IMR-90 (cell line): ENCODE results near the gene CYB561D1. TPM values are rescaled to one million over a fixed set of nuclear protein-coding genes. Genes with fewer than 3 reads are reported as not detected.
A peak's percentile ranks its signal among the peaks of the same experiment; 100 is the strongest.

Source experiments
- ATAC-seq: fragments of 200-7000 bp; cut with Tn5 transposase; 2 replicates; pipeline ENCODE4 v1.9.1; 2020; ENCODE audit warnings: low read depth, mild to moderate bottlenecking, moderate library complexity
- BruUV-seq: library from RNA; stranded (reverse); fragments of 400-500 nt; replicated peaks from 2 replicates; lab custom pipeline; 2021; lab: Mats Ljungman, UMichigan
- CTCF ChIA-PET: fragments of 300-600 bp; formaldehyde crosslinking; extraction: SDS; loops from one replicate; lab custom pipeline; 2021; ENCODE audit warnings: antibody characterized with exemption; lab: Yijun Ruan, JAX
- POLR2A ChIA-PET: fragments of 300-600 bp; sonication (Branson Sonifier 250); formaldehyde crosslinking; loops from one replicate; lab custom pipeline; 2022; ENCODE audit warnings: antibody characterized with exemption; ENCODE audit not compliant: unreplicated experiment; lab: Charles Lee
- DNase-seq: peaks from one replicate; pipeline ENCODE4 v3.0.0; 2013
- H2AFZ ChIP-seq: replicated peaks from 2 replicates; pipeline ENCODE3; 2013; ENCODE audit warnings: low read length, mild to moderate bottlenecking; ENCODE audit not compliant: poor library complexity
- H2AK5ac ChIP-seq: 2 replicates; pipeline ENCODE4 v1.6.1; 2013; ENCODE audit warnings: low read depth, low read length, inconsistent platforms
- H2AK9ac ChIP-seq: replicated peaks from 2 replicates; pipeline ENCODE3; 2013; ENCODE audit warnings: mild to moderate bottlenecking, low read depth, low read length, moderate library complexity; ENCODE audit not compliant: poor library complexity
- H2BK120ac ChIP-seq: 2 replicates; pipeline ENCODE4 v1.6.1; 2013; ENCODE audit warnings: low read depth, low read length, inconsistent platforms
- H2BK15ac ChIP-seq: 3 replicates; pipeline ENCODE4 v1.6.1; 2013; ENCODE audit warnings: low read depth, low read length, inconsistent platforms
- H2BK20ac ChIP-seq: 2 replicates; pipeline ENCODE4 v1.6.1; 2013; ENCODE audit warnings: low read depth, mild to moderate bottlenecking, inconsistent platforms, low read length, moderate library complexity
- H2BK5ac ChIP-seq: 2 replicates; pipeline ENCODE4 v1.6.1; 2013; ENCODE audit warnings: mild to moderate bottlenecking, low read depth, low read length, inconsistent platforms; ENCODE audit not compliant: poor library complexity, severe bottlenecking
- H3K14ac ChIP-seq: replicated peaks from 2 replicates; pipeline ENCODE4 v1.6.1; 2013; ENCODE audit warnings: low read depth, low read length, inconsistent platforms
- H3K18ac ChIP-seq: 2 replicates; pipeline ENCODE4 v1.6.1; 2013; ENCODE audit warnings: low read depth, low read length, control low read depth
- H3K23ac ChIP-seq: 2 replicates; pipeline ENCODE4 v1.6.1; 2013; ENCODE audit warnings: low read depth, low read length, inconsistent platforms
- H3K27ac ChIP-seq: 2 replicates; pipeline ENCODE4 v1.5.1; 2013; ENCODE audit warnings: mild to moderate bottlenecking, control low read depth, low read length; ENCODE audit not compliant: insufficient read depth
- H3K27me3 ChIP-seq: 2 replicates; pipeline ENCODE4 v1.6.1; 2013; ENCODE audit warnings: low read length; ENCODE audit not compliant: control insufficient read depth, insufficient read depth
- H3K36me3 ChIP-seq: 2 replicates; pipeline ENCODE4 v1.6.1; 2013; ENCODE audit warnings: low read length, mixed read lengths; ENCODE audit not compliant: control insufficient read depth, insufficient read depth
- H3K4ac ChIP-seq: 2 replicates; pipeline ENCODE4 v1.6.1; 2013; ENCODE audit warnings: low read depth, low read length, inconsistent platforms
- H3K4me1 ChIP-seq: 2 replicates; pipeline ENCODE4 v1.6.1; 2013; ENCODE audit warnings: low read length, mixed read lengths; ENCODE audit not compliant: control insufficient read depth, insufficient read depth
- H3K4me2 ChIP-seq: 2 replicates; pipeline ENCODE4 v1.6.1; 2013; ENCODE audit warnings: low read depth, mild to moderate bottlenecking, control low read depth, low read length, moderate library complexity
- H3K4me3 ChIP-seq: 2 replicates; pipeline ENCODE4 v1.5.1; 2013; ENCODE audit warnings: low read depth, mild to moderate bottlenecking, control low read depth, low read length, moderate library complexity; ENCODE audit not compliant: insufficient read depth
- H3K56ac ChIP-seq: 2 replicates; pipeline ENCODE4 v1.6.1; 2013; ENCODE audit warnings: low read length, inconsistent platforms; ENCODE audit not compliant: insufficient read depth; ENCODE audit errors: extremely low read depth
- H3K79me1 ChIP-seq, 2 experiments: 2 replicates each; pipeline ENCODE4 v1.6.1; 2013; ENCODE audit warnings: low read length in 2 of 2, inconsistent platforms in 1 of 2, low read depth in 1 of 2
- H3K9ac ChIP-seq: 2 replicates; pipeline ENCODE4 v1.6.1; 2013; ENCODE audit warnings: low read depth, low read length, control low read depth
- H3K9me1 ChIP-seq: 2 replicates; pipeline ENCODE4 v1.6.1; 2013; ENCODE audit warnings: low read length, inconsistent platforms; ENCODE audit not compliant: insufficient read depth
- H3K9me3 ChIP-seq: 2 replicates; pipeline ENCODE4 v1.6.1; 2013; ENCODE audit warnings: low read length; ENCODE audit not compliant: control insufficient read depth, insufficient read depth
- H4K20me1 ChIP-seq: 2 replicates; pipeline ENCODE4 v1.6.1; 2013; ENCODE audit warnings: low read length, inconsistent platforms; ENCODE audit not compliant: insufficient read depth
- H4K5ac ChIP-seq: 2 replicates; pipeline ENCODE4 v1.6.1; 2013; ENCODE audit warnings: mild to moderate bottlenecking, low read depth, low read length, control low read depth
- H4K8ac ChIP-seq, 2 experiments: 2 replicates each; pipeline ENCODE4 v1.6.1; 2013; ENCODE audit warnings: low read depth in 2 of 2, low read length in 2 of 2, control low read depth in 1 of 2, inconsistent platforms in 1 of 2
- H4K91ac ChIP-seq: 2 replicates; pipeline ENCODE4 v1.6.1; 2013; ENCODE audit warnings: low read depth, low read length, inconsistent platforms; ENCODE audit not compliant: insufficient read depth
- BHLHE40 ChIP-seq: fragments of 150-350 bp; IDR thresholded peaks from 2 replicates; pipeline ENCODE4 v1.6.1; 2016; ENCODE audit warnings: mild to moderate bottlenecking, low read depth, low read length
- CEBPB ChIP-seq: IDR thresholded peaks from 2 replicates; pipeline ENCODE4 v1.6.1; 2012; ENCODE audit warnings: low read depth, low read length, improper control_type of control experiment
- MAFK ChIP-seq: IDR thresholded peaks from 2 replicates; pipeline ENCODE4 v1.6.1; 2012; ENCODE audit warnings: low read depth, low read length, improper control_type of control experiment
- RAD21 ChIP-seq: IDR thresholded peaks from 2 replicates; pipeline ENCODE4 v1.6.1; 2012; ENCODE audit warnings: low read length, improper control_type of control experiment
- RCOR1 ChIP-seq: IDR thresholded peaks from 2 replicates; pipeline ENCODE4 v1.6.1; 2012; ENCODE audit warnings: mild to moderate bottlenecking, low read length, improper control_type of control experiment; ENCODE audit not compliant: insufficient replicate concordance
- SMC3 ChIP-seq: fragments of 150-350 bp; IDR thresholded peaks from 2 replicates; pipeline ENCODE4 v1.6.1; 2016; ENCODE audit warnings: low read depth, mild to moderate bottlenecking, antibody characterized with exemption, low read length, moderate library complexity
- WGBS, 2 experiments: methylation state at CpG; one replicate each; pipeline versions ENCODE4 v1.1.5 to v1.1.7; 2013; ENCODE audit warnings: missing lambda C conversion rate in 2 of 2; ENCODE audit not compliant: insufficient read length in 1 of 2; ENCODE audit errors: extremely low coverage in 2 of 2; 5-methylcytosine and 5-hydroxymethylcytosine counted together
- dilution Hi-C: fragments of 300-500 bp; cut with HindIII; formaldehyde crosslinking; loops from one replicate; pipeline ENCODE4 v1.14.3; 2018; ENCODE audit warnings: low sequenced_read_pairs; ENCODE audit not compliant: unreplicated experiment
- in situ Hi-C: fragments of 300-500 bp; cut with MboI; formaldehyde crosslinking; loops from 3 replicates; pipeline ENCODE4 v1.14.3; 2019; ENCODE audit warnings: low sequenced_read_pairs, inconsistent platforms, mixed read lengths
- intact Hi-C: fragments of 100-400 bp; cut with micrococcal nuclease; formaldehyde crosslinking; loops from 2 replicates; pipeline ENCODE4 v1.10.0; 2022
- polyA plus RNA-seq, 3 experiments: library from polyadenylated mRNA; depleted of rRNA; stranded (reverse); fragments of >200 nt; gene quantifications; 2 replicates each; pipeline ENCODE4 v1.2.3, GENCODE V29; 2012; ENCODE audit warnings: low replicate concordance in 1 of 3
- total RNA-seq: library from RNA; depleted of rRNA; stranded (reverse); fragments of >200 nt; gene quantifications from 2 replicates; pipeline ENCODE4 v1.2.3, GENCODE V29; 2012
- TF ChIP-seq, protein P1 (sequence below): fragments of 150-350 bp; IDR thresholded peaks from 2 replicates; pipeline ENCODE4 v1.6.1; 2016; ENCODE audit warnings: low read depth, mild to moderate bottlenecking, low read length, moderate library complexity, borderline replicate concordance

The CYB561D1 gene
- total and polyA plus RNA-seq, 2 of the 4 experiments (the other 2 are of a cell fraction): 5.7 to 8.1 TPM

DNA sequence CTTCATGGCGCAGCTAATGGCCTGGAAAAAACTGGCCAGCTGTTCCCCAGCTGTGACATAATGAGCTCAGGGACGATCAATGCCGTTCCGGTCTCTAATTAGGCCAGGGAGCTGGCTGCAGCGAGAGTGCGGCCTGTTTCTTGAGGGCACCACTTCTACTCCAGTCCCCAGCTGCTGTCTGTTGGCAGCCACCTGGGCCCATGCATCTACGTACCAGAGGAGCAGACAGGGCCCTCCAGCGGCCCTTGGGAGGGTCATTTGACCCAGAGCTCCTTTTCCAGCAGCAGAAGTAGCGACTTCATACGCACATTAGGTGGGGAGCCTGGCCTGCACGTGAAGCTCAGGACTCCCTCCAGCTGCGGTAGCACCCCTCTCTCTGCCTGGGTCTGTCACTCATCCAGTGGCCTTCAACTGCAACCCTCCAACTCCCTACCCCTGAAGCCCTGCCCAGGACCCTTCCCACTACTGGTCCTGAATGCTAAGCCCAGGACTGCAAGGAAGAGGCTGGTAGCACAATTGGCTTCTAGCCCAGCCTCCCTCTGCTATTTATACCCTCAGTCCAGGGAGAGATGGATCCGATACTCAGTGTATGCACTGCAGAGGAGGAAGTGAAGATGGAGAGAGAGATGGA lies 36.7 kb downstream of the CYB561D1 start:
- intact Hi-C loops: loop anchor here (5.0 kb wide), 1 partner anchor 268 kb away; no protein-coding TSS in a partner anchor
- dilution Hi-C loops: no loop called here

More for the DNA sequence above, 36.7 kb downstream of the CYB561D1 start:
- Histone ChIP-seq H3K4me2 (no peak overlapping the region), H3K36me3 (no peaks in the 10 kb centered on the region), H3K23ac (no peak overlapping the region), H2AK9ac (no peak overlapping the region), H4K91ac (no peak overlapping the region), H3K14ac (no peak overlapping the region), H2BK20ac (no peak overlapping the region), H3K79me1 (no peaks in the 10 kb centered on the region), H3K9ac (no peak overlapping the region), H2BK15ac (no peak overlapping the region), H3K9me1 (no peaks in the 10 kb centered on the region; the same call in 1 of the 2 replicates), H2BK120ac (no peak overlapping the region), H2AFZ (peak overlapping the region; percentile 53), H3K56ac (no peak overlapping the region), H3K27ac (no peak overlapping the region), H3K4me1 (peaks cover 7% of the 10 kb centered on the region), H3K4ac (no peak overlapping the region), H3K18ac (no peak overlapping the region), H4K5ac (no peak overlapping the region), H3K27me3 (peaks cover 15% of the 10 kb centered on the region), H3K4me3 (no peak overlapping the region), H4K20me1 (no peaks in the 10 kb centered on the region), H2AK5ac (0 out of 2 replicates have a peak overlapping the region, but pooled peaks have one; percentile 3), H3K9me3 (no peaks in the 10 kb centered on the region), H4K8ac (no peak overlapping the region), H2BK5ac (no peak overlapping the region)
- DNase-seq: no peak
- TF ChIP-seq SMC3: no peak
- TF ChIP-seq BHLHE40: no peak
- TF ChIP-seq, protein P1, sequence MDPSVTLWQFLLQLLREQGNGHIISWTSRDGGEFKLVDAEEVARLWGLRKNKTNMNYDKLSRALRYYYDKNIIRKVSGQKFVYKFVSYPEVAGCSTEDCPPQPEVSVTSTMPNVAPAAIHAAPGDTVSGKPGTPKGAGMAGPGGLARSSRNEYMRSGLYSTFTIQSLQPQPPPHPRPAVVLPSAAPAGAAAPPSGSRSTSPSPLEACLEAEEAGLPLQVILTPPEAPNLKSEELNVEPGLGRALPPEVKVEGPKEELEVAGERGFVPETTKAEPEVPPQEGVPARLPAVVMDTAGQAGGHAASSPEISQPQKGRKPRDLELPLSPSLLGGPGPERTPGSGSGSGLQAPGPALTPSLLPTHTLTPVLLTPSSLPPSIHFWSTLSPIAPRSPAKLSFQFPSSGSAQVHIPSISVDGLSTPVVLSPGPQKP: no peak
- no peak for TF ChIP-seq RAD21
- no peak for TF ChIP-seq MAFK
- no peak for TF ChIP-seq CEBPB
- TF ChIP-seq RCOR1: no peak
- ChIA-PET CTCF (interaction anchor here (0.6 to 3.1 kb wide), 5 partner anchors 10 to 78 kb away, joined by 3 to 51 read pairs (median 5); partner anchors contain the start of gene CYB561D1), POLR2A (no interaction called here)
- no TSS peak for BruUV-seq
- 70% methylated on average over 7 of the region's 13 CpGs; no CpG with 5 or more reads in 1 of the 2 experiments for WGBS, 2 experiments
- ATAC-seq: no peak
- in situ Hi-C loops: loop anchor here (5.0 to 10.0 kb wide), 2 partner anchors 33 to 266 kb away; no protein-coding TSS in a partner anchor
